ENCODE measurements around the gene SSU72.
A peak's percentile ranks its signal among the peaks of the same experiment; 100 is the strongest.

SSU72 gene

DNA sequence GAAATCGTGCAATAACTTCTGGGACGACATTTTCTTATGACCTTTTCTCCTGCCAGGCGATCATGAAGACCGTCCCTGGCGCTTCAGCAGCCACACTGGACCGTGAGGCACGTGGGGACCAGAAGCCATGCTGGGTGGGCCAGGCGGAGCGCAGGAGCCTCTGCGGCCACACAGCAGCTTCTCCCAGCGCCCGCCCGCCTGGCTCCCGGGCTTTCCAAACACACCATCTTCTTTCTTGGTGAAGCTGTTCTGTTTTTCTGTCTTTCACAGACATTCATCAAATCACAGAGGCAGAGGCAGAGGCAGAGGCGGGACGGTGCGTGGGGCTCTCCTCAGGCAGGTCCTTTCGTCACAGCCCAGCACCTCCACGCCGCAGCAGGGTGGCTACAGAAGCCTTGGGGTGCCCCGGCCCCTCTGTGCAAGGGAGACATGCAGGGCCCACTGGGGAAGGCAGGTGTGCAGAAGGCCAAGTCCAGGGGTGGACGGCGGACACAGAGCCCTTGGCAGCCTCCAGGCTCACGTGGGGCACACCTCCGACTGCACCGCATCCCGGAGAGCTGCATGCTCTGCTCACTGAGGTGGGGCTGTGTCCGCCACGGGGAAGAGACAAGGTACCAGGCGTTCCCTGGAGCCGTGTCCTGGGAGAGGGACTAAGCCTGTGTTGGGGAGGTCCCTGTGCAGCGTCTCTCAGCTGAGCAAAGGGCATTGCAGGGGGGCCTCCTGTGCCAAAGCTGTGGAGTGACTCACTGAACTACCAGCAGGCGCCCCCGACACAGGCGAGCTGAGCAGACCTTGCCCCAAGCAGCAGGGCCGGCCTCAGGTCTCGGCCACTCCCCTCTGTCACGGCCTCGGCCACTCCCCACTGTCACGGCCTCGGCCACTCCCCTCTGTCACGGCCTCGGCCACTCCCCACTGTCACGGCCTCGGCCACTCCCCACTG is 31.6 kb downstream of the SSU72 start:
- peaks cover 14 to 21% of the 10 kb centered on the region in 2 donors for H3K36me3 ChIP-seq (ENCODE audit: control insufficient read depth in 2 of 2, insufficient read depth in 2 of 2, low read length in 2 of 2)
- H3K9ac ChIP-seq (ENCODE audit: low read depth in 1 of 2, low read length in 2 of 2) = no peak overlapping the region
- peak overlapping the region in 1 of 2 donors; percentile 23 for H3K27ac ChIP-seq (ENCODE audit: low read depth in 2 of 2, low read length in 2 of 2)
- no peak overlapping the region for H3K4me3 ChIP-seq (ENCODE audit: low read length in 2 of 2)
- no peaks in the 10 kb centered on the region for H3K27me3 ChIP-seq (ENCODE audit: control insufficient read depth in 2 of 2, insufficient read depth in 2 of 2, low read length in 2 of 2)
- peaks cover 0 to 4% of the 10 kb centered on the region in 2 donors for H3K4me1 ChIP-seq (ENCODE audit: control insufficient read depth in 2 of 2, insufficient read depth in 2 of 2, low read length in 2 of 2)
- H3K9me3 ChIP-seq (ENCODE audit: control insufficient read depth in 2 of 2, low read length in 2 of 2) = no peaks in the 10 kb centered on the region

DNA sequence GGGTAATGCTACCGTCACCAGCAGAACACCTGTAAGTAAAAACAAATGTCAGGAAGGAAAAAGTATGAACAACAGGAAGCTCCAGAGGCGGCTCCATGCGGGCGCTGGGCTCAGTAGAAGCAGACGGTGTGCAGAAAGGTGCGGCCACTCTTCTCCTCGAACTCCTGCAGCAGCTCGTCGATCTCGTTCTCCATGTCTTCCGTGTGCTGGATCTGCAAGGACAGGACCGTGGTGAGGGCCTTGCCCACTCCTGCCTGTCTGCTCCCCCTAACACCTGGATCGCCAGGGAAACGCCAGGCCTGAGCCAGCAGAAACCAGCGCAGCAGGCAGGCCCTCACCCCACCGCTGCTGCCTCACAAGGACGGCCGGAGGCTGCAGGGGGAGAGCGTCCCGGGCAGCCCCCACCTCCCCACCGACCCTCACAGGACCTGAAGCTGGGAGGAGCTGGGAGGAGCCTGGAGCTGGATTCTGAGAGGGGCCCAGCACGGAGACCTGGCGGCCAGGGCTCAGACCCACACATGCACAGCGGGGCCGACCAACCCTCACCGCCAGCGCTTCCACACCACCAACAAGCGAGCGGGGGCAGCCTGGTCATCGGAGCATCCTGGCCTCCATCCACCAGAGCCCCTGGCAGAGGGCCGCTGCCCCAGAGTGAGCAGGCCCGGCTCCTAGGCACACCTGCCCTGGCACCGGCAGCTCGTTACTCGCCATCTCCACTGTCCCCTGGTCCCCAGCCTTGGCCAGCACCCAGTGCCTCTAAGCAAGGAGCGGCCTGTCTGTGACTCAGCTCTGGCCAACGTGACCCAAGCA is 32.5 kb downstream of the SSU72 start:
- H3K9me3 ChIP-seq (ENCODE audit: control insufficient read depth in 2 of 2, low read length in 2 of 2) = no peaks in the 10 kb centered on the region
- H3K27me3 ChIP-seq (ENCODE audit: control insufficient read depth in 2 of 2, insufficient read depth in 2 of 2, low read length in 2 of 2) = no peaks in the 10 kb centered on the region
- no peak overlapping the region for H3K27ac ChIP-seq (ENCODE audit: low read depth in 2 of 2, low read length in 2 of 2)
- peaks cover 0 to 4% of the 10 kb centered on the region in 2 donors for H3K4me1 ChIP-seq (ENCODE audit: control insufficient read depth in 2 of 2, insufficient read depth in 2 of 2, low read length in 2 of 2)
- no peak overlapping the region for H3K4me3 ChIP-seq (ENCODE audit: low read length in 2 of 2)
- H3K9ac ChIP-seq (ENCODE audit: low read depth in 1 of 2, low read length in 2 of 2) = no peak overlapping the region
- H3K36me3 ChIP-seq (ENCODE audit: control insufficient read depth in 2 of 2, insufficient read depth in 2 of 2, low read length in 2 of 2) = peaks cover 14 to 20% of the 10 kb centered on the region in 2 donors

DNA sequence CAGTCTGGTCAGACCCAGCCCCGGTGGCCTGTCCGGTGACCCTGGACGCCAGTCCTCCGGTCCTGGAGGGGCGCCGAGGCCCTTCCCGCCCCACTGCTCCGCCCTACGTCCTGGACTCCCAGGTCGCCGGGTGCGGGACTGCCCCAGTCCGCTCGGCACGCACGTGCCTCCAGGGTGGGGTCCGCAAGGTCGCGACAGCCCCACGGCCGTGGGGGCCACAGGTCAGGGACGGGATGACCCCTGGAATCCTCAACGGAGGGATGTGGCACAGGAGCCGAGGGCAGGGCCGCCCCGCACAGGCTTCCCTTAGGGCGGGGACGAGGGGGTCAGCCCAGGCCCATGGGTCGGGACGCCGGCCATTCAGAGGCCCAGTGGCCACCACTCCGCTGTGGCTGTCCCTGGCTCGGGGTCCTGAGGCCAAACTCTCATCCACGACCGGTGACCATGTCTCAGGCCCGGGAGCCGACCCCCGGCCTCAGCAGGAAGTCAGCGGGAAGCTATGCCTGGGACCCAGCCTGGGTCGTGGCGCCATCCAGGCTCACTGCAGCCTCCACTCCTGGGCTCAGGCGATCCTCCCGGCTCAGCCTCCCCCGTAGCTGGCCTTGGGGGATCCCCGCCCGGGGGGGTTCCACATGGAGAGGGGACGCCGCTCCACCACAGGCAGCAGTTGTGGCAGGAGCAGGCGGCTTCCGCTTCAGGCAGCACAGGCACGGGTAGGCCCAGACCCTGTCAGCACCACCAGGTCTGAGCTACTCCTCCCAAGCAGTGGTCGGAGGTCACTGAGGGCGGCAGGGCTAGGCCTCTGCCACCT is 33.6 kb downstream of the SSU72 start:
- Histone ChIP-seq H3K27me3 (ENCODE audit: control insufficient read depth in 2 of 2, insufficient read depth in 2 of 2, low read length in 2 of 2) (no peaks in the 10 kb centered on the region), H3K27ac (ENCODE audit: low read depth in 2 of 2, low read length in 2 of 2) (peak overlapping the region in 1 of 2 donors; percentile 16), H3K9me3 (ENCODE audit: control insufficient read depth in 2 of 2, low read length in 2 of 2) (no peaks in the 10 kb centered on the region), H3K4me3 (ENCODE audit: low read length in 2 of 2) (peak overlapping the region; percentile 26 to 54), H3K36me3 (ENCODE audit: control insufficient read depth in 2 of 2, insufficient read depth in 2 of 2, low read length in 2 of 2) (peaks cover 10 to 20% of the 10 kb centered on the region in 2 donors), H3K9ac (ENCODE audit: low read depth in 1 of 2, low read length in 2 of 2) (peak overlapping the region; percentile 14 to 23), H3K4me1 (ENCODE audit: control insufficient read depth in 2 of 2, insufficient read depth in 2 of 2, low read length in 2 of 2) (peaks cover 0 to 4% of the 10 kb centered on the region in 2 donors)

DNA sequence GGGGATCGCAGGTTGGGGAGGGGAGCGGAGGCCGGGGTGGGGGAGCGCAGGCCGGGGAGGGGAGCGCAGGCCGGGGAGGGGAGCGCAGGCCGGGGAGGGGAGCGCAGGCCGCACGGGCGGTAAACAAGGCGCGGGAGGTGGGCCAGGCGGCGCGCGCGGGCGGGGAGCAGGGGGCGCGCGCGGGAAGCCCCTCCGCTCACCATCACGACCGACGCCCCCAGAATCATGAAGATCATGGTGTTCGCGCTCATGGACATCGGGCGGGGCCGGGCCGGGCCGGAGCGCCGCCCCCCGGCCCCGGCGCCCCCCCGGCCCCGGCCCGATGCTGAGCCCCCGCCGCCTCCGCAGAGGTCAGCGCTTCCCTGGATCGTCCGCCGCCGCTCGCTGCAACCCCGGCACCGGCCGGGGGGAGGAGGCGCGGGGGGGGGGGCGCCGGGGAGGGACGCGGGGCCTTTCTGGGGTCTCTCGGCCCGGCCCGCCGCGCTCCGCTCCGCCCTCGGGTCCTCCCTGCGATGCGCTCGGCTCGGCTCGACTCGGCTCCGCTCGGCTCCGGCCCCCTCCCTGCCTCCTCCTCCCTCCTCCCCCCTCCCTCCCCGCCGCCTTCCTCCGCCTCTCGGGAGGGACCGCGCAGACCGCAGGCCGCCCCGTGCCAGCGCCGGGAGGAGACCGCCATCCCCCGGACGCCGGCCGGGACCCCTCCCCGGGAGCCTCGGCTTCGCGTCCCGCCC is 34.4 kb downstream of the SSU72 start, which contains the start of gene TMEM240:
Gene TMEM240 (minus strand): TSS at position 535 of the 728 bp plus-strand sequence. CDS start 278 bp downstream, at position 257.
- peak within 1 kb of the TSS in 1 of 2 donors; percentile 16 for H3K27ac ChIP-seq (ENCODE audit: low read depth in 2 of 2, low read length in 2 of 2)

DNA sequence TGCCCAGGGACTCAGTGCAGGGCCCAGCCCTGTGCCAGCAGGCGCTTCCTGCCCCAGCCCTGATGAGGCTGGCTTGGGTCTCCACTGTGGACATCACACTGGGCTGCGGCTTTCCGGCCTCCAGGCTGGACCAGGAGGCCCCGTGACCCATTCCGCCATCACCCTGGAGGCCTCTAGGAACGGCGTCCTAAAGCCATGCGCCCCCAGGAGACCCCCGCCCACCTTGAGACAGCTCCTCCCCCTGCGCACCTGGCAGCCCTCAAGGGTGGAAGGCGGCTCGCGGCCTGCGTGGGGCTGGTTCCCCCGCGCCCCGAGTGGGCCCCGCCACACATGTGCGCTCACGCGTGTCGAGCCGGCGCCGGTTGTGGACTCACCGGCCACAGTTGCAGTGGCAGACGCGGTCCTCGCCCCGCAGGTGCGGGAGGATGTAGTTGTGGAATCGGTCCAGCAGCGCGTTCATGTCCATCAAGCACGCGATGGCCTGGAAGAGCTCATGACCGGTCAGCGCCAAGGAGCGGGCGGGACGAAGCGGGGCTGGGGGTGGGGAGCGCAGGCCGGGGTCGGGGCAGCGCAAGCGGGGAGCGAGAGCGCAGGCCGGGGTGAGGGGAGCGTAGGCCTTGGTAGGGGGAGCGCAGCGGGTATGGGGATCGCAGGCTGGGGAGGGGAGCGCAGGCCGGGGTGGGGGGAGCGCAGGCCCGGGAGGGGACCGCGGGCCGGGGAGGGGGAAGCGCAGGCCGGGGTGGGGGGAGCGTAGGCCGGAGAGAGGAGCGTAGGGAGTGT is 35.2 kb downstream of the SSU72 start:
- Histone ChIP-seq H3K27ac (ENCODE audit: low read depth in 2 of 2, low read length in 2 of 2) (no peak overlapping the region), H3K9ac (ENCODE audit: low read depth in 1 of 2, low read length in 2 of 2) (no peak overlapping the region), H3K4me3 (ENCODE audit: low read length in 2 of 2) (peak overlapping the region in 1 of 2 donors; percentile 48), H3K4me1 (ENCODE audit: control insufficient read depth in 2 of 2, insufficient read depth in 2 of 2, low read length in 2 of 2) (peaks cover 0 to 4% of the 10 kb centered on the region in 2 donors), H3K27me3 (ENCODE audit: control insufficient read depth in 2 of 2, insufficient read depth in 2 of 2, low read length in 2 of 2) (no peaks in the 10 kb centered on the region), H3K36me3 (ENCODE audit: control insufficient read depth in 2 of 2, insufficient read depth in 2 of 2, low read length in 2 of 2) (peaks cover 10 to 20% of the 10 kb centered on the region in 2 donors), H3K9me3 (ENCODE audit: control insufficient read depth in 2 of 2, low read length in 2 of 2) (no peaks in the 10 kb centered on the region)

More for the DNA sequence above, 34.4 kb downstream of the SSU72 start, which contains the start of gene TMEM240:
- H3K9me3 ChIP-seq (ENCODE audit: control insufficient read depth in 2 of 2, low read length in 2 of 2) = no peaks in the 10 kb centered on the region
- H3K36me3 ChIP-seq (ENCODE audit: control insufficient read depth in 2 of 2, insufficient read depth in 2 of 2, low read length in 2 of 2) = peaks cover 10 to 20% of the 10 kb centered on the region in 2 donors
- H3K4me1 ChIP-seq (ENCODE audit: control insufficient read depth in 2 of 2, insufficient read depth in 2 of 2, low read length in 2 of 2) = peaks cover 0 to 4% of the 10 kb centered on the region in 2 donors
- peak within 1 kb of the TSS; percentile 48 to 54 for H3K4me3 ChIP-seq (ENCODE audit: low read length in 2 of 2)
- H3K27me3 ChIP-seq (ENCODE audit: control insufficient read depth in 2 of 2, insufficient read depth in 2 of 2, low read length in 2 of 2) = no peaks in the 10 kb centered on the region
- H3K9ac ChIP-seq (ENCODE audit: low read depth in 1 of 2, low read length in 2 of 2) = peak within 1 kb of the TSS; percentile 14 to 23

DNA sequence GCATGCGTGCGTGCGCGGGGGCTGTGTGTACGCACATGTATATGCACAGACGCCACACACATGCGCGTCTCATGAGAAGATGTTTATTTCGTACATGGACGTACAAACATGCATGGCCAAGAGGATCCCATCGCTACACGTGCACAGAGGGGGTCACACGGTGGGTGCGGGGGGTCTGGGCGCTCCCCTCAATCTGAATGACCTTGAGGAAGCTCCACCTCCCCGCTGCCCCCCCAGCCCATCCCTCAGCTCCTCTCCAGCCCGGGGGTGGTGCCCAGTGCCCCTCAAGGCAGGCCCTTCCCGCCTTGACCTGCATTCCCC is 35.7 kb downstream of the SSU72 start:
- peaks cover 10 to 18% of the 10 kb centered on the region in 2 donors for H3K36me3 ChIP-seq (ENCODE audit: control insufficient read depth in 2 of 2, insufficient read depth in 2 of 2, low read length in 2 of 2)
- H3K4me1 ChIP-seq (ENCODE audit: control insufficient read depth in 2 of 2, insufficient read depth in 2 of 2, low read length in 2 of 2) = peaks cover 0 to 4% of the 10 kb centered on the region in 2 donors
- H3K27ac ChIP-seq (ENCODE audit: low read depth in 2 of 2, low read length in 2 of 2) = no peak overlapping the region
- no peak overlapping the region for H3K9ac ChIP-seq (ENCODE audit: low read depth in 1 of 2, low read length in 2 of 2)
- no peaks in the 10 kb centered on the region for H3K27me3 ChIP-seq (ENCODE audit: control insufficient read depth in 2 of 2, insufficient read depth in 2 of 2, low read length in 2 of 2)
- H3K9me3 ChIP-seq (ENCODE audit: control insufficient read depth in 2 of 2, low read length in 2 of 2) = no peaks in the 10 kb centered on the region
- H3K4me3 ChIP-seq (ENCODE audit: low read length in 2 of 2) = no peak overlapping the region

DNA sequence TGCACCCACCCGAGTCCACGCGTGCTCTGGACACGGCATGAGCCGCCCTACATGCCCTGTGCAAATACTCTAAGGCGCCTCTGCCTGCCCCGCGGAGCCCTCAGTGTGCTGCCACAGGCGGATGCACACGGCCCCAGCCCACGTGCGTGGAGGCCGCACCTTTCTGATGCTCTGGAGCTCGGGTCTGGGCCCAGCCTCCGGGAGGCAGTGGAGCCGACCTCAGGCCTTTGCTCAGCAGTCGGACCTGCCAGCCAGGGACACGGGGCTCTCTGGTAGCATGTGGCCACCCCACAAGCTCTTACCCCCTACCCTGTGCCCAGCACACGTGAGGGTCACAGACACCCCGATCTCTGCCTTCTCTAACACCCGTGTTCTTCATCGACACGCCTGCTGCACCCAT is 36.3 kb downstream of the SSU72 start:
- H3K36me3 ChIP-seq (ENCODE audit: control insufficient read depth in 2 of 2, insufficient read depth in 2 of 2, low read length in 2 of 2) = peaks cover 10 to 16% of the 10 kb centered on the region in 2 donors
- no peaks in the 10 kb centered on the region for H3K9me3 ChIP-seq (ENCODE audit: control insufficient read depth in 2 of 2, low read length in 2 of 2)
- H3K4me3 ChIP-seq (ENCODE audit: low read length in 2 of 2) = no peak overlapping the region
- no peak overlapping the region for H3K27ac ChIP-seq (ENCODE audit: low read depth in 2 of 2, low read length in 2 of 2)
- H3K9ac ChIP-seq (ENCODE audit: low read depth in 1 of 2, low read length in 2 of 2) = no peak overlapping the region
- peaks cover 0 to 4% of the 10 kb centered on the region in 2 donors for H3K4me1 ChIP-seq (ENCODE audit: control insufficient read depth in 2 of 2, insufficient read depth in 2 of 2, low read length in 2 of 2)
- no peaks in the 10 kb centered on the region for H3K27me3 ChIP-seq (ENCODE audit: control insufficient read depth in 2 of 2, insufficient read depth in 2 of 2, low read length in 2 of 2)

DNA sequence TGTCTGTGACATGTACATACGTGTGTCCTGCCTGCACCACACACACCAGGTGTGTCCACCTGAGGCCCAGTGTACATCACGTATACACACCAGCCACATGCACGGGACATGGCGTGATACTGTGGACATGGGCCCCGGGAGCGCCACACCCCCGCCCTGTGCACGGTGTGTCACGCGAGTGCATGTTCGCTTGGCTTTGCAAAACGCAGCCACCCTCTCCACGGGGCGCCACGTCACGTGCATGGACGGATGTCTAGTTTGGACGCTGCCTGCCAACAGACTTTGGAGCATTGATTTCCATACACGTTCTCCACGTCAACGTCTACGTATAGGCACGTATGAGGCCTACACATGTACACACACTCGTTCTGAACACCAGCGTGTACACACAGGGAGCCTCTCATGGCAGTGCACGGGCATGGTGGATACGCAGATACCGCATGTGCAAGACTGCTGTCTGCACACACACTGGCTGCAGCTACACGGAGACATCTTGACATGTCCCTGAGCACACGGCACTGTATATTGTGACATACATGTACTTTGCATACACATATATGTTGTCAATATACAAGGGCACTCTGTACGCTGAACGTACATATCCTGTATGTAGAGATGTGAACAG is 36.9 kb downstream of the SSU72 start:
- Histone ChIP-seq H3K27me3 (ENCODE audit: control insufficient read depth in 2 of 2, insufficient read depth in 2 of 2, low read length in 2 of 2) (no peaks in the 10 kb centered on the region), H3K9ac (ENCODE audit: low read depth in 1 of 2, low read length in 2 of 2) (no peak overlapping the region), H3K36me3 (ENCODE audit: control insufficient read depth in 2 of 2, insufficient read depth in 2 of 2, low read length in 2 of 2) (peaks cover 10 to 11% of the 10 kb centered on the region in 2 donors)

More for the DNA sequence above, 36.9 kb downstream of the SSU72 start:
- Histone ChIP-seq H3K27ac (ENCODE audit: low read depth in 2 of 2, low read length in 2 of 2) (no peak overlapping the region), H3K4me3 (ENCODE audit: low read length in 2 of 2) (no peak overlapping the region), H3K9me3 (ENCODE audit: control insufficient read depth in 2 of 2, low read length in 2 of 2) (no peaks in the 10 kb centered on the region), H3K4me1 (ENCODE audit: control insufficient read depth in 2 of 2, insufficient read depth in 2 of 2, low read length in 2 of 2) (peaks cover 0 to 4% of the 10 kb centered on the region in 2 donors)
